ENCODE data around the gene INTS4.
"Not testable (repeated sequence)": the region's sequence is repeated elsewhere in the genome, so short reads cannot be mapped to it uniquely, and the experiment has no call there.

Gene INTS4

DNA sequence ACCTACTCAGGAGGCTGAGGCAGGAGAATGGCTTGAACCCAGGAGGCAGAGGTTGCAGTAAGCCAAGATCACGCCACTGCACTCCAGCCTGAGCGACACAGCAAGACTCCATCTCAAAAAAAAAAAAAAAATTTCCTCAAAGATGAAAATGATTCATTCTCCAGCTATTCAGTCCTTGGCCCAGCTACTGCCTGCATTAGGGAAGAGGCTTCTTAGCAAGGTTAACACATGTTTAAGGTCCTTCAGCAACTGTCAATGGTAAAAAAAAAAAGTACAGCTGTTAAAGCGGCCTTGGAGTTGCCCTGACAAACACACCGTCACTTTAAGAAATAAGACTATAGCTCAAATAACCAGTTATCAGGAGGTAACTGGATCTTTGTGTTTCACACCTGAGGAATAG lies 116.2 kb downstream of the INTS4 start:
- peak; percentile 60 for DNase-seq (ENCODE audit: low spot score)

- no peak for DNase-seq (ENCODE audit: low spot score)
Observed at GRCh38 chr11:77876045-77876444, 118.4 kb downstream of the INTS4 start.

DNA sequence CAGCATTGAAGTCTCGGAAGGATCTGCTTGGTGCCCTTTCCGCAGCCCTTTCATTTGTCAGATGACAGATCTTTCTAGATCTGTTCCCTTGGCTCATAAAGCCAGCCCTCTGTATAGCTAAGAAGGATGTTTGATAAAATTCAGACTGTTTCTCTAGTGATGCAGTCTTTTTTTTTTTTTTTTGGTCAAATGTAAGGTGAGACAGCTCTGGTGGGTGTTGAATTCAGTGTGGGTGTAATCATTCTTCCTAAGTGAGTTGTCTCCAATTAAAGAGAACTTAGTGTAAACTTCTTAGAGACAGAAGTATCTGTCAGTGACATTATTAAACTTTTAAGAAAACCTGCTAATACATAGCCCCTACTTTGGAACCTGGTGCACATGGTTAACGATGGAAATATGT lies 120.3 kb downstream of the INTS4 start:
- DNase-seq (ENCODE audit: low spot score), result no peak

DNA sequence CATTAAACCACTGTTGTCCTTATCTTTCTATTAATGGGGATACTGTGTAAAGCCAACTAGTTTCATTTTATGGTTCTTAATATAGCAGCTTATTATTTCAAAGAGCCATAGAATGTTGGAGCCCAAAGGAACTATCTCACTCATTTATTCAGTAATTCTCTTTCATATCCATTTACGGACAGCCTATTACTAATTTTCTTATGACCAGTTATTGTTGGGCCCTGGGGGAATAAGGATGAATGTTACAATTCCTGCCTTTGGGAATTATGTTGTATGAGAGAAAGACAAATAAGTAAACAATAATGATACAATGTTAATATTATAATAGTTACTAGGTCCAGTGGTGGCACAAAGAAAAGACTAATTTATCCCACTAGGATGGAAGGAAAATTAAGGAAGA lies 121.1 kb downstream of the INTS4 start:
- DNase-seq (ENCODE audit: low spot score), result no peak

DNA sequence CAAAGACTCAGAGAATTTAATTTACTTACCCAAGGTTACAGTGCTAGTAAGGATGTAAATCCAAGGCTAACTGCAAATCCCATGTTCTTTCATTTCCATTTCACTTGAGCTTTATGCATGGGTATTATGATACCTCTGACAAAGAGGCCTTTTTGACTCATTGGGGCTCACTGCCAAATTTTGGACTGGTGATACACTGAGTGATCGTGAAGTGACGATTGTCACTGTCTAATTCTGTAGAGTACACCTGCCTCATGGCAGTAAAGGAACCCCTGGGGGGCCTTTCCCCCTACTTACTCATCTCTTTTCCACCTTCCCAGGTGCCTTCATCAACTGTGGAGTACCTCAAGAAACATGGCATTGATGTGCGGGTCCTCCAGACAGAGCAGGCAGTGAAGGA lies 122.6 kb downstream of the INTS4 start:
- DNase-seq (ENCODE audit: low spot score), result no peak

DNA sequence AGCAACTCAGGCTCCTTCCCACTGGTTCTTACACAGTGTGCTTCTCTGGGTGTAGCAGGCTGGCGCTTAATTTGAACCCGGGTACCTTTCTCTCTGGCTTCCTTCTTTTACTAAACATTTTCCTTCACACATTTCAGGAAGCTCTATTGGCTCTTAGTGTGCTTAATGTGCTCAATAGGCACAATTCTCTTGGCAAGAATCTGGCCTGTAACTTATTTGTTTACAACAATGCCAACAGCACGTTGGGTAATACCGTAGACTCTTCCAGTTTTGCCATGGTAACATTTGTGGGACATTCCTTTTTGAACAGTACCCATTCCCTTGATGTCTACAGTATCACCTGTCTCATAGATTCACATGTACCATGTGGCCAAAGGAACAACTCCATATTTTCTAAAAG lies 125.7 kb downstream of the INTS4 start:
- no peak for DNase-seq (ENCODE audit: low spot score)

DNA sequence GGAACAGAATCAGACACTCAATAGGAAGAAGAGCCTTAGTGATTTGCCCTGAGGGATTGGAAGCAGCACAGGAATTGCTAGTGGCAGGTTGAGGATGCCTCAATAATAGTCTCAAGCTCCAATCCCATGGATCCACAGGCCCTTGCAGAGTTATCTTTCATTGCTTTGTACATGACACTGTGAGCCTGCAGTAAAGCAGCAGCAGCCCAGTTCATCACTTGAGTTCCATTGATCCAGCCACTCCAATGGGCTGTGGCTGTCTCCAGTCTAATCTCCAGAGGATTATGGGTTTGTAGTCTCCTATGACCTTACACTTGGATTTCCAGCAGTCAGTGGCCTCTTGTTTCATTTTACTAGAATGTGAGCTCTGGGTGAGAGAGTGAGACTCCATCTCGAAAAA lies 128.1 kb downstream of the INTS4 start:
- no peak for DNase-seq (ENCODE audit: low spot score)

- peak; percentile 43 for DNase-seq (ENCODE audit: low spot score)
Observed at GRCh38 chr11:77865805-77866204, 128.7 kb downstream of the INTS4 start.

- not testable (repeated sequence) for DNase-seq (ENCODE audit: low spot score)
Observed at GRCh38 chr11:77861444-77861843, 133.0 kb downstream of the INTS4 start.

DNA sequence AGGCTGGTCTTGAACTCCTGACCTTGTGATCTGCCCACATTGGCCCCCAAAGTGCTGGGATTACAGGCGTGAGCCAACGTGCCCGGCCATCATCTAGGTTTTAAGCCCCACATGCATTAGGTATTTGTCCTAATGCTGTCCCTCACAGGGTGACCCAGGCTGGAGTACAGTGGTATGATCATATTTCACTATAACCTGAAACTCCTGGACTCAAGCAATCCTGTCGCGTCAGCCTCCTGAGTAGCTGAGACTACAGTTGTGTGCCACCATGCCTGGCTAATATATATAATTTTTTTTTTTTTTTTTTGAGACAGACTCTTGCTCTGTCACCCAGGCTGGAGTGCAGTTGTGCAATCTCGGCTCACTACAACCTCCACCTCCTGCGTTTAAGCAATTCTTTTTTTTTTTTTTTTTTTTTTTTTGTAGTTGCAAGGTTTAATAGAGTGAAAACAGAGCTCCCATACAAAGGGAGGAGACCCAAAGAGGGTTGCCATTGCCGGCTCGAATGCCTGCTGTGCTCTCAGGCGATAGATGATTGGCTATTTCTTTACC lies 136.5 kb downstream of the INTS4 start:
- DNase-seq (ENCODE audit: low spot score), result not testable (repeated sequence)

DNA sequence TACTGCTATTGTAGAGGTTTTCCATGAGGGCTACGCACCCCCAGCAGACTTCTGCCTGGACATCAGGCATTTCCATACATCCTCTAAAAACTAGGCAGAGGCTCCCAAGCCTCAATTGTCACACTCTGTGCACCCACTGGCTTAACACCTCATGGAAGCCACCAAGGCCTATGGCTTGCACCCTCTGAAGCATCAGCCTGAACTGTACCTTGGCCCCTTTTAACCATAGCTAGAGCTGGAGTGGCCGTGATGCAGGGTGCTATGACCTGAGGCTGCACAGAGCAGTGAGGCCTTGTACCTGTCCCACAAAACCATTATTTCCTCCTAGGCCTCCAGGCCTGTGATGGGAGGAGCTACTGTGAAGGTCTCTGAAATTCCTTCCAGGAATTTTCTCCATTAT lies 139.6 kb downstream of the INTS4 start:
- DNase-seq (ENCODE audit: low spot score), result no peak

- no peak for DNase-seq (ENCODE audit: low spot score)
Observed at GRCh38 chr11:77851503-77851902, 143.0 kb downstream of the INTS4 start.

GRCh38 chr11:77843700-77844099 lies 150.8 kb downstream of the INTS4 start:
- not testable (repeated sequence) for DNase-seq (ENCODE audit: low spot score)

DNA sequence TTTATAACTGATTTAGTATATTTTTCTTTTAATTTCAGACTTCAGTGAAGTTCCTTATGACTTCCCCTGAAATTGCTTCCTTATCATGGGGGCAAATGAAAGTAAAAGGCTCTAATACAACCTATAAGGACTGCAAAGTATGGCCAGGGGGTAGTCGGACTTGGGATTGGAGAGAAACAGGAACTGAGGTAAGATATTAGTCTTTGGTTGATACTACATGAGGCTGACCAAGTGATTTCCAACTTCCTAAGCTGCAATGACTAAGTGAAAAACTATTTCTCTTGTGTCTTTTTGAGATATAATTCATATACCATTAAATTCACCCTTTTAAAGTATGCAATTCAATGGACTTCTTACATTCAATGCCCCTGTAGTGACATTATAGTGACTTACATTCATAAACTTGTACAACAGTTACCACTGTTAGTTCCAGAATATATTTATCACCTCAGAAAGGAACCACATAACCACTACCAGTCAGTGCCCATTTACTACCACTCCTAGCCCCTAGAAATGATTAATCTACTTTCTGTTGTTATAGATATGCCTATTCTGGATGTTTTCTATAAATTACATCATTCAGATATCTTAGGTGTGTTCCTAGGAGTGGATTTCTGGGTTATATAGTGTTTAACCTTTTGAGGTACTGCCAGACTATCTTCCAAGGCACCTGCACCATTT lies 151.9 kb downstream of the INTS4 start:
- DNase-seq (ENCODE audit: low spot score), result peak; percentile 52

GRCh38 chr11:77833302-77833701 lies 161.2 kb downstream of the INTS4 start:
- no peak for DNase-seq (ENCODE audit: low spot score)

GRCh38 chr11:77828926-77829325 lies 165.5 kb downstream of the INTS4 start:
- DNase-seq (ENCODE audit: low spot score), result no peak

Measured in kidney tubule cell (primary cell).